HG03064 (cell line): Measurements from ENCODE around the gene RFNG.

Experiments
- ATAC-seq: cut with Tn5 transposase; IDR thresholded peaks from one replicate; pipeline ENCODE4 v1.9.1; 2021; ENCODE audit warnings: low read depth; ENCODE audit not compliant: unreplicated experiment

Gene RFNG

DNA sequence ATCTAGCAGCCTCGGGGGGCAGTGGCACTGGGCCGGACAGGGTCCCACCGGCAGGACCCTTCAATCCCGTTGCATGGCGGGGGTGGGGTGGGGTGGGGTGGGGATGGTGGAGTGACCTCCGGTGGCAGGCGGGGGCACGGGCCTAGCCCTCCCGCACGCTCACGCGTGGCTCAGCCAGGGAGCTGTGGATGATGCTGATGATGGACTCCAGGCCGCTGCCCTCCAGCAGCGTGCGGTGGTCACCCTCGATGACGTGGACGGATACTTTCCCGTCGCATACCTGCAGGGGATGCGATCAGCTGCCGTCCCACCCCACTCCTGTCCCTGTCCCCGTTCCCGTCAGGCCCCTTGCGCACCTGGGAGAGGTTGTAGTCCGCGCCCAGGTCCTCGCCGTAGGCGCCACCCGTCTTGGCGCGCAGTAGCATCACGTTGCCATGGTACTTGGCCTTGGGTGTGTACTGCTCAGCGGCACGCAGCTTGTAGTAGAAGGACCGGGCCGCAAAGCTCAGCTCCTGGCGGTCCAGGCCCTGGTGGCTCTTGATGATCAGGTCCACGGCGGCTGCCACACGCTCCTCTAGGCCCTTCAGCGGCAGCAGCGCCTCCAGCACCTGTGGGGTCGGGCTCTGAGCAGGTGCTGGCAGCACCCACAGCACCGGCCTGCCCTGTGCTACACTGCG is 27.5 kb upstream of the RFNG start:
- ATAC-seq: no peak

DNA sequence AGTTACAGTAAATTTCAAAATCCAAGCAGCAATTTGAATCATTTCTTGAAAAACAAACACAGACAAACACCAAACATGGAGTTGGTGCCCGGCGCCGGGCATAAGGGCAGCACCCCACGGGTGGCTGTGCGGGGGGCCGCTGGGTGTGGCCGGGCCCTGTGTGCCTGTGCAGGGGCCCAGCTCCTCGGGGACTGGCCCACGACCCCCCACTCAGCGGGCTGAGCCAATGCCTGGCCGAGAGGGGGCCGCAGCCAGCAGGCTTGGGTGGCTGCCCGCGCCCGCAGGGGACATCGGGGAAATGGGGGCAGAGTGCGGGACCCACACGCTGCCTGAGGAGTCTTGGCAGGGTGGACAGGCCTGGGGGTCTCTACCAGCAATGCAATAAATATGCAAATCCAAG is 26.8 kb upstream of the RFNG start:
- ATAC-seq: no peak

DNA sequence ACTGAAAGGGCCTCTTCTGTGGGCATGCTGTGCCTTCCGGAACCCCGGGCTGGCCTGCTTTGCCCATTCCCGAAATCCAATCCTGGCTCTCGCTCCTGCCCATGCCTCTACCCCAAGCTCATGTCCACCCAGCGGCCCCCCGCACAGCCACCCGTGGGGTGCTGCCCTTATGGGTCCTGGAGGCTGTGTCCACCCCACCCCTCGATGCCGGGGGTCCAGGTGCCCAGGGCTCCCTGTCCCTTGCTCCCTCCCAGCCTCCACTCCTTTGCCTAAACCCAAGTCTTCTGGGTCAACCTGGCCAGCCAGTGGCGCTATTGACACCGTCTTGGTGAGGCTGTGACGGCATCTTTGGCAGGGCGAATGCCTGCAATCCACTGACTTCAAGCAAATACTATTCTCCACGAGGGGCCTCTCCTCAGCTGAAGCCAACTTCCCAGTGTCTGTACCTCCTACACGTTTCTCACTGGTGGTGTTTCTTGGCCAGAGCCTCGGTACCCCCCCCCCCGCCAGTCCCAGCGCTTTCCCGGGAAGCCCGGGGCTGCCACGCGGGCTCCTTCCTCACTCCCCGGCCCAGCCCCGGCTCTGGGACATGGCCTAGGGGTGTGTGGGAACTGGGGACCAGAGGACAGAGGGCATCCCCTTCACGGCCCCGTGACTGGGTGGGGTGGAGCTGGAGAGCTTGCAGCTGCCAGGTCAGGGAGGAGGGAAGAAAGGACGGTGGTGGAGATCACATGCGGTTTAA is 26.2 kb upstream of the RFNG start:
- ATAC-seq: no peak

DNA sequence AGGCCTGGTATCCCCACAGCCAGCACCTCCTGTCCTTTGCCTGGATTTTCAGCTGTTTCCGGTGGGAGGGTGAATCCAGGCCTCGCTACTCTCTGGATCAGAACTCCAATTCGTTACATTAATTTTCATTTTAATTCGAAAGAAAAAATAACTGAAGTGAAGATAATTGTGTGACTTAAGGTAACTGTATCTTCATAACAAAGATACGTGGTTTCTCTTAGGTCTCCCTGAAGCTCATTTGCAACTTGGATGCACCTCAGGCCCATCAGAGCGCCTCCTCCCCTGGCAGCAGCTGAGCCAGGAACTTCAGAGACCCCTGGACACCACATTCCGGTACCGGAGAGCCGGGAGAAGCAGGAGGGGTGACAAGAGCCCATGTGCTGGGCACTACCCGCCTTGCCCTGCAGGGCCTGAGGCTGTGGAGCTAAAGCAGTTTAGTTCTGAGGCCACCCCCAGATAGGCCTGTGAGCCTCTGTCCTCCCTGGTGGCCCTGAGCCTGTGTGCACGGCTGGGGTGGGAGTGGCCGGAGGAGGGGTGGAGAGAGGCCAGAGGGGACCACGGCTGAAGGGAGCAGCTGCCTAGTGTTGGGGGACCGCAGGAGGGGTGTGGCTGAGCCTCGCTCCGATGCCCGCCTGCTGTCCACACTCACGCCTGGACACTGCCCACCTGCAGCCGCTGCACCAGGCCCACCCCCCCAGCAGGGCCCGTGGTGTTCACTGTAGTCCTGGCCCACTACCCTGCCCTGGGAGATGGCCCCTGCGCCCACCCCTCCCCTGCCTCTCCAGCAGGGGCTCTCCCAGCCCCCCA is 25.4 kb upstream of the RFNG start:
- ATAC-seq: no peak

DNA sequence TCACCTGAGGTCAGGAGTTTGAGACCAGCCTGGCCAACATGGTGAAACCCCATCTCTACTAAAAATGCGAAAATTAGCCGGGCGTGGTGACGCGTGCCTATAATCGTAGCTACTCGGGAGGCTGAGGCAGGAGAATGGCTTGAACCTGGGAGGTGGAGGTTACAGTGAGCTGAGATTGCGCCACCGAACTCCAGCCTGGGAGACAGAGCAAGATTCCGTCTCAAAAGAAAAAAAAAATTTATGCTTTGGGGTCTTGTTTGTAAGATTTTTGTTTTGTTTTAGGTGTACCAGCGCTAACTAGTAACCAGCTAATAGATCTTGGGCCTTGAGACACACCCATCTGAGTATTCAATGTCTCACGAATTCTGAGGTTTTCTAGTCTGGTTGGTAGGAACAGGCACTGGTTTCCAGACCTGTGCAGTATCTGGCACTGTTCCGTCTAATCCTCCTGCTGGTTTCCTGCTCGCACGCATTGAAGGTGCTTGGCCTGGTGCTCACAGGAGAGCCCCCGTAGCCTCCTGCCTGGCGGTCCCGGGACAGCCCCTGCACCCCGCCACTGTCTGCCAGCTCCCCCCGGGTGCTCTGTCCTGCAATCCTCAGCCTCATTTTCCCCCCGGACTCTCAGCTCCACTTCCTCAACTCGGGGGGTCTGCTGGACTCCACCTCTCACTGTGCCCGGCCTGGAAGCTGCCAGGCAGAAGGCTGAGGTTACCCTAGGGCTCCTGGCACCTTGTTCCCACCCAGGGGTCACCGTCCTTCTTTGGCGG is 24.6 kb upstream of the RFNG start:
- no peak for ATAC-seq

DNA sequence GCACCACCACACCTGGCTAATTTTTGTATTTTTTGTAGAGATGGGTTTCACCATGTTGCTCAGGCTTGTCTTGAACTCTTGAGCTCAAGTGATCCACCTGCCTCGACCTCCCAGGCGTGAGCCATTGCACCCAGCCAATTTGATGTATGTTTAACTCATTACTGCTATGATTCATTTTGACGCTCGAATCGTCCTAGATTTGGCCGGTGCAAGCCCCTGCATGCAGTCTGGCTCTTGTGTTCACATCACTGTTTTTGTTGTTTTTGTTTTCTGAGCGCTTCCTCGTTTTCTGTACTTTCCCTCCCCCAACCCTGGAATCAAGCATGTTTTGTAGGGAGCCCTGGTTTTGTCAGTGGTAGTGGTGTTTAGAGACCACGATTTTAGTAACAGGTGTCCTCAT is 21.8 kb upstream of the RFNG start:
- ATAC-seq: no peak

DNA sequence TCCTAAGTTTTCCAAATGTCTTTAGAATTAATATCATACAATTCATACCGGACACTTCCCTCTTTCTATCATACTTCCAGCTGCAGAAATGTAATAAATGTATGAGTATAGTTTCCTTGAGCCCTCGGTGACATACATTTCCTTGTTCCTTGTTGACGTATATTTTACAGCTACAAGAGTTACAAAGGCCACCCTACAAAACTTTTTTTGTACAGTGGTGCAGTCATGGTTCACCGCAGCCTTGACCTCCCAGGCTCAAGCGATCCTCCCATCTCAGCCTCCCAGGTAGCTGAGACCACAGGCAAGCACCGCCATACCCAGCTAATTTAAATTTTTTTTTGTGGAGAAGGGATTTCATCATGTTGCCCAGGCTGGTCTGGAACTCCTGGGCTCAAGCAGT is 21.2 kb upstream of the RFNG start:
- no peak for ATAC-seq

DNA sequence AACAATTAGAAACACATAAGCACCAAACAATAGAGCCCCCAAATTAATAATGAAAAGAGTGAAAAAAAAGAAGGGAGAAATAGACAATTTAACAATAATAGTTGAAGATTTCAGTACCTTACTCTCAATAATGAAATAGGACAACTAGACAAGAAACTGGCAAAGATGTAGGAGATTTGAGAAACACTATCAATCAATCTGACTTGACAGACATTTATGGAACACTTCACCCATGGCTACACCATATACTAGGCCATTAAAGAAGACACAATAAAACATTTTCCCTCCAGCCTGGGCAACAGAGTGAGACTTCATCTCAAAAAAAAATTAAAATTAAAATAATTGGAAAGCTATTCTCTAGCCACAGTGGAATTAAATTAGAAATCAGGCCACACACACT is 19.0 kb upstream of the RFNG start:
- no peak for ATAC-seq

DNA sequence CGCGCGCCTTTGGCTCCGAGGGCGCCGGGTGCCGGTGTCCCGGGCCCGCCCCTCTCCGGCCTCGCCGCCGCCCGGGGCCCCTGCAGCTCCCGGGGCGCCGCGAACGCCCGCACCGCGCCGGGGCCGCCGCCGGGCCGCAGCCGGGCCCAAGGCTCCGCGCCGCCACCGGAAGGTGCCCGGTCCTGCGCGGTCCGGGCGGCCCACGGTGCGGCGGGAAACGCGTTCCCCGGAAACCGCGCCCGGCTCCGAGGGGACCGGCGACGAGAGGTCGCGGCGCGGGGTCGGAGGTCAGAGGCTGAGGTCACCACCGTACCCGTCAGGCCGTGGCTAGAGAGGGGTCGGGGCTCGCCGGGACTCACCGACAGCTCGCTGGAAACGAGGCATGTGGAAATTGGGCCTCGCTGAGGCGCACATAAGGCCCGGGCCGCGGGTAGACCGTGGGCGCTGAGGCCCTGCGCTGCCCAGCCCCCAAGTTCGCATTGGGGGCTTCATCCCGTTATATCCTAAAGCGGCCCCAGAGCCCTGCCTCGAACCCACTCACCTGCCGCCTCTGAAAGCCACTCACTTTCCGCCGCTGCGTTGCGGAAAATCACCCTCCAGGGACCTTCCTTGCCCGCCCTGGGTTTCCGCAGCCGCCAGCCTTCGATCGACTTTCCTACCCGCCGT is 14.2 kb upstream of the RFNG start, which contains the start of gene DUS1L:
DUS1L (minus strand) TSS at position 167 of the 666 bp plus-strand sequence. CDS start 745 bp downstream, outside the sequence.
- ATAC-seq: no peak

DNA sequence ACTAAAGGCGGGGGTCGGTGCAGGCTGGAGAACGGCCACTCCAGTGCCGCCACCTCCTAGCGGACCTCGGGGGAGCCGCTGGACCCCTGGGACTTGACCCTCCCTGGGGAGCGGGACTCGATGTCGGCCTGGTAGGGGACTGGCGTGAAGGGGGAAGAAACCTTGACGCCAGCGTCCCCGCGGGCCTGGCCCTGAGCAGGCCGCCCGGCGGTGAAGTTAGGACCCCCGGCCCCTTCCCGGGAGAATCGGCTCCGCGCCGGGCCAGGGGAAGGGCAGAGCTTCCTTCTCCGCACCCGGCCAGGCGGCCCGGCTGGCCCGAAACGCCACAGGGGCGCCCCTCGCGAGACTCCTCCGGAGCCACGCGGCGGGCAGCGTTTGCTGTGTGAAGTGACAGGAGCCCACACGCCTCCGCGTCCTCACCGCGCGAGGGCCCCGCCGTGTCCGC is 13.6 kb upstream of the RFNG start:
- ATAC-seq: no peak

DNA sequence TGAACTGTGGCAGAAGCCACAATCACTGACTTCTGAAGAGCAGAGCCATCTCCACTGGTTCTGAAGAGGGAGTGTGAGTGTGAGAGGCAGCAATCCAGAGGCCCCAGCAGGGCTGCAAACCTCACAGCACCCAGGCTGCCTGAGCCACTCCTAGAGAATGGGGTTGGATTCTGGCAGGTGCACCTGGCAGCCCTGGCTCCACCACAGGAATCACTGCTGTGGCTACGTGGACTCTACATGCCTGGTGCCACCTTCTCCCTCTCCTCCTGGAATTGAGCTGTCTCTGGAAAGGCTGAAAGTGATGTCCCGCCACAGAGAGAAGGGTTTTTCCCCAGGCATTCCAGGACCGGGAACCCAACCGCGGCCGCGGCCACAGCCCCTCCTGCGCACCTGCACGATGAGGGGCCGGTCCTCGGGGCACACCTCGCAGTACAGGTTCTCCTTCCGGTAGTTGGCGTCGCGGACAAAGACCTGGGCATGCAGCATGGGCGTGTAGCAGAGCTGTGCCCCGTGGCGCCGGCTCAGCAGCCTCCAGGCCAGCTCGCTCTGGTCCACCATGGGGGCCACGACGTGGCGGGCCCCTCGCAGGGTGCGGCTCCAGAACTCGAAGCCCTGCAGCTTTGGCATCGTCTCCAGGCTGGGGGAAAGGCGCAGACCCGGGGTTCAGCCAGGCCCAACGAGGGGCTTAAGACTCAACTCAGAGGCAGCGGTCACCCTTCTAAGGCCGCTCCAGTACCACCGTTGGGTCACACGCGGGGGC is 13.0 kb upstream of the RFNG start:
- ATAC-seq: no peak

DNA sequence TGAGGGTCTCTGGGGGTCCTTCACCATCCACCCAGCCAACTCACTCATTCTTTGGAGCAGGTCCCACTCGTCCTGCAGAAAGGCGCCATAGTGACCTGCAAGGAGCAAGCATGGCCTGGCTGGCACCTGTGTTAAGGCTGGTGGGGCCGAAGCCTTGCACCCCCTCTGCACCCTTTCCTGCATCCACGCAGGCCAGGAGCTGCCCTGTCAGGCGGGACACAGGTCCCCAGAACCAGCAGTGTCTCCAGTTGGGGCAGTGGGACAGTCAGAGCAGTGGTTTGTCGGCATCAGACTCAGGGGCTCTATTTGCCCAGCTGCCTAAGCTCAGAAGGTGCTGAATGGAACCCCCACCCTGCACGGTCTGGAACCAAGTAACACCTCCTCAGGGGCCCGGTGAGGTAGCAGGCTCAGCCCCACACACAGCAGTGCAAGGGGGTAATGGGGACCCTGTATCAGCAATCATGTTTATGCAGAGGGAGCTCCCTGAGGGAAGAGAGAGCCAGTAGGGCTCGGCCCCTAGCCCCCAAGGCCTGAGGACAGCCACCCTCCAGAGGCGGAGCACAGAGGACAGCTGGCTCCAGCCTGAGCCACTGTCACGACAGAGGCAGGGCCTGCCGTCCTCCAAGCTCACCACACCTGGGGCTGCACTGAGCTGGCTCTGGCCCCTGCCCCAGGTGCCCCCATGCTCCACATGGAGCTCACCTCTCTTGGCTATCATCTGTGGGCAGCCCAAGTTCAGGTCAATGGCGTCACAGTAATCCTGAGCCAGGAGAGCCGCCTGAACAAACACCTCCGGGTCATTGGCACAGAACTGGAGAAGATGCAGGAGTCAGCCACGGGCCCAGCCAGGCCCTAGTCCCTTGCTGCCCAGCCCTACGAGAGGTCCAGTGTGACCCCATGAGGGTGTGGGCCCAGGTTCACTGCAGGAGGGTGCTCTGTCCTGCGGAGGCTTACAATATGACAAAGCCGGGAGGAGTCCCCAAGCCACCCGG is 12.1 kb upstream of the RFNG start:
- no peak for ATAC-seq

DNA sequence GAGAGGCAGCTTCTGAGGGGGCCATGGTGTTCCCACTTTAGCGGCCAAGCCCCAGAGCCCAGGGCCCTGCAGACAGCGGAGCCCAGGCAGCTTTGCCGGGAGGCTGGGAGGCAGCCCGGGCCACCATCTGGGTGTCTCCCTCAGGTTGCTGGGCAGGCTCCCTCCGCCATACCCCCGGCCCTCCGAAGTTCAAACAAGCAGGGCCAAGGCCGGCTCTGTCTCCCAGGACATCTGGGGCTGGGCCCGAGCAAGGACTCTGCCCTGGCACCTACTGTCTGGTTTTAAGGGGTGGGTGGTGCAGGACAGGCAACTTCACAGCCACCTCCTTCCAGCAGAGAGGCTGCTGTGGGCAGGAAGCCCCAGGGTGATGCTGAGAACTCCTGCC is 11.4 kb upstream of the RFNG start:
- ATAC-seq: no peak

DNA sequence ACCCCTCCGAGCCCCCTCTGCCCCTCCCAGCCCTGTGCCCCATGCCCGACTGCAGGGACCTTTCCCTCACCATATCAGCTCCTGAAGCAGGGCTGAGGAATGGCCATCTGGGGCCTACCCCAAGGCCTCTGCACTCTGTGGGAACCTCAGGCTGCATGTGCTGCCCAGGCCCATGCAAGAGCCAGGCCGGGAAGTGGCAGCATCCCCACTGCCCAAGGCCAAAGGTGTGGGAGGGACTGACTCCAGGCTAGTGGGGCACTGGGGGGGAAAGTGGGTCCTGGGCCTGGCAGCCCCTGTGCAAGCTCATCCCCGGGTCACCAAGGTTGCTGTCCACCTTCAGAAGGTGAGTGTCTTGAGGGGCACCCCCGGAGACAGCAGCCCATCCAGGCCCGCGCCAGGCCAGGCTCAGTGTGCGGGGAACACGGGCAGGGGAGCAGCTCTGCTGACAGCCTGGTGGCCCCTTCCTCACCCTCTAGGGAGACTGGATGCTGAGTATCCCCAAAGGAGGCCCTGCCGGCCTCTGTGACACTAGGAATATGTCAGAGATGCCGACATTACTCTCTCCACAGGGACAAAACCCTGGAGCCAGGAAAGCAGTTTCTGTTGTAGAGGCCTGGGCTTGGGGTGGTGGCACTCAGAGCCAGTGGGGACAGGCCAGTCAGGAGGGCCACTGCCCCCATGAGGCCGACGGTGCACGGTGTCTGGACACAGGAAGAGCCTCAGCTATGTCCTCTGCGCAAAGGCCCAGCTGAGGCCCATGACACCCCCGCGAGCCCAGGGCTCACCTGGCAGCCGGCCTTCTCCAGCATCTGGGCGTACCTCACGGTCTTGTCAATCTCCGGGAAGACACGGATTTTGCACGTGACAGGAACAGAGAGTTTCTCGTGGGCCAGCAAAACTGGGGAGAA is 10.7 kb upstream of the RFNG start:
- ATAC-seq: no peak

DNA sequence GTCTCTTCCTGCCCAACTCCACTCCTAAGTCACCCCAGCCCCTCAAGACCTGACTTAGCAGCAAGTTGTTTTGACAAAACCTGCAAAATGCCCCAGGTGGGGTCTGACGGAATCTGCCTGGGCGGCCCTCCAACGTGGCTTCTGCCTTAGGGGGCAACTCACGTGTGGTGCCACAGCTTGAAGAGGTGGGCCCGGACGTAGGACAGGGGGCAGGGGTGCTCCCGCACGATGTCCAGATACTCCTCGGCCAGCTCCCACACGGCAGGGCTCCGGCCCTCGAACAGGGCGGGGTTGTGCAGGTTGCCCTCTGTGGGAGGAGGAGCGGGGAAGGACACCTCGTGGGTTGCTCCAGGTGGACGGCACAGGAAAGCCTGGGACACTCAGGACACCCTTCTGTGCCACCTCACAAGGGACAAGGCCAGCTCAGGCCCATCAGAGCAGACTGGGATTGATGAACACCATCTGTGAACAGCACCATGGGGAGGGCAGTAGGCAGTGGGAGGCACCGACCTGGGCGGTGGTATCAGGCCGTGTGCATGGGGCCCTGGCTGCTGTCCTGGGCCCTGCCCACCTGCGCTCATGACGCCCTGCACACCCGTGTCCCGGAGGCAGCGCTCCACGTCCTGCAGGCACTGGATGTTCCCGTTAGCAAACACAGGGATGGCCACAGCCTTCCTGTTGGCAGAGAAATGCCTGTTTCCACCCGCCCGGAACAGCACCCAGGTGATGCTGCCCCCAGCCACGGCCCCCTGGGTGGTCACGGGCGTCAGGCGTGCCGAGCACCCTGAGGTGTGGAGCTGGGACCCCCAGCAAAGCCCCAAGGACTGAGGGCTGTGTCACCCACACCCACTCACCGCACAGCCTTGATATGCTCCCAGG is 9.7 kb upstream of the RFNG start:
- no peak for ATAC-seq

DNA sequence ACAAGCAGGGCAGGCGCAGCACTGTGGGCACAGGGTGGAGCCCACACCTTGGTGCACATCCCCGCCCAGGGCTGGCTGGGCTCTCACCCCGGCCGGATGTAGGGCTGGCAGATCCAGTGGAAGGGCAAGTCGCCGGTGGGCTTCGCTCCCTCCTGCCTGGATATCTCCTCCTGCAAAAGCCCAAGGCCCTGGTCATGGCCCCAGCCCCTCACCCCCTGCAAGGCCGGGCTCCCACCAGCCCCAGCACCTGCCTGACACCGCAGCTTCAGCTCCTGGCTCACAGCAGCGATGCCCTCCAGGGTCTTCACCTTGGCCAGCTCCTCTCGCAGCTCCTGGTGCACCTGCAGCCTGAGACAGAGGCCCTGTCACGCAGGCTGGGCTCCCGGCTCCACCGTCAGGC is 9.0 kb upstream of the RFNG start:
- ATAC-seq: no peak
